GM12878 (cell line): ENCODE data around the gene SPTBN2. TPM values are rescaled to one million over a fixed set of nuclear protein-coding genes. Genes with fewer than 3 reads are reported as not detected.

Experiments used
- CHD2 ChIP-seq: IDR thresholded peaks from 2 replicates; pipeline ENCODE4 v1.6.1; 2011; ENCODE audit warnings: low read depth, low read length, improper control_type of control experiment, borderline replicate concordance
- CHD4 ChIP-seq: fragments of 200-600 bp; sonication (generic); IDR thresholded peaks from 2 replicates; pipeline ENCODE4 v1.6.1; 2016; ENCODE audit warnings: mild to moderate bottlenecking
- DPF2 ChIP-seq: fragments of 450-650 bp; IDR thresholded peaks from 2 replicates; pipeline ENCODE4 v1.6.1; 2017; ENCODE audit warnings: mild to moderate bottlenecking
- EED ChIP-seq: sonication (generic); IDR thresholded peaks from 2 replicates; pipeline ENCODE4 v1.6.1; 2016; ENCODE audit warnings: antibody characterized with exemption, low read depth
- EP300 ChIP-seq, 2 experiments: fragments of 150-350 bp in 1 of 2; IDR thresholded peaks; 2 replicates each; pipeline ENCODE4 v1.6.1; 2011 to 2012; ENCODE audit warnings: low read depth in 2 of 2, low read length in 2 of 2, borderline replicate concordance in 1 of 2, improper control_type of control experiment in 1 of 2, inconsistent platforms in 1 of 2; ENCODE audit not compliant: control insufficient read depth in 1 of 2
- ESRRA ChIP-seq: IDR thresholded peaks from 2 replicates; pipeline ENCODE4 v1.6.1; 2012; ENCODE audit warnings: mild to moderate bottlenecking, low read length, improper control_type of control experiment
- FOXK2 ChIP-seq: fragments of 450-650 bp; IDR thresholded peaks from 2 replicates; pipeline ENCODE4 v1.6.1; 2017; ENCODE audit warnings: mild to moderate bottlenecking, moderate library complexity
- JUNB ChIP-seq: IDR thresholded peaks from 2 replicates; pipeline ENCODE4 v1.6.1; 2016; ENCODE audit warnings: antibody characterized with exemption, mild to moderate bottlenecking
- KLF5 ChIP-seq: fragments of 450-650 bp; IDR thresholded peaks from 2 replicates; pipeline ENCODE4 v1.6.1; 2014; ENCODE audit warnings: mild to moderate bottlenecking; ENCODE audit not compliant: partially characterized antibody
- NR2C2 ChIP-seq: IDR thresholded peaks from 2 replicates; pipeline ENCODE4 v1.6.1; 2011; ENCODE audit warnings: borderline replicate concordance, low read depth; ENCODE audit not compliant: control insufficient read depth, insufficient read length
- POLR2A ChIP-seq: IDR thresholded peaks from 2 replicates; pipeline ENCODE4 v1.6.1; 2011; ENCODE audit warnings: low read depth, mild to moderate bottlenecking, low read length
- SMAD1 ChIP-seq: fragments of 450-650 bp; IDR thresholded peaks from 2 replicates; pipeline ENCODE4 v1.6.1; 2018; ENCODE audit warnings: mild to moderate bottlenecking, low read depth; ENCODE audit not compliant: partially characterized antibody
- SREBF1 ChIP-seq: IDR thresholded peaks from 2 replicates; pipeline ENCODE4 v1.6.1; 2012; ENCODE audit warnings: mild to moderate bottlenecking, low read length
- ZNF274 ChIP-seq: IDR thresholded peaks from one replicate; pipeline ENCODE4 v1.8.0; 2011; ENCODE audit not compliant: insufficient read length, insufficient read depth
- polyA plus RNA-seq, 11 experiments: library from polyadenylated mRNA; depleted of rRNA in 4 of 11; unstranded in 6 of 11; stranded (reverse) in 5 of 11; fragments of >200 nt; fragmentation: Nextera tagmentation in 4 of 11; fragmentation: Illumina TruSeq in 1 of 11; extraction: Ambion mirVana in 4 of 11; extraction: Trizol in 1 of 11; gene quantifications; 1 replicate in 1 of 11; 2 replicates in 10 of 11; pipeline versions ENCODE4 v1.2.1 to v1.2.3, GENCODE V29; 2011 to 2016; ENCODE audit warnings: inconsistent platforms in 2 of 11, missing spikeins in 2 of 11, low read depth in 1 of 11
- total RNA-seq, 4 experiments: library from RNA; depleted of rRNA in 3 of 4; stranded (reverse); fragments of >200 nt in 3 of 4; fragmentation: Illumina TruSeq in 1 of 4; extraction: Trizol in 1 of 4; gene quantifications; 2 replicates each; pipeline versions ENCODE4 v1.2.1 to v1.2.3, GENCODE V29; 2013 to 2021
- TF ChIP-seq, protein P1 (sequence below): fragments of 450-650 bp; formaldehyde crosslinking; IDR thresholded peaks from 2 replicates; pipeline ENCODE4 v1.4.0; 2020; ENCODE audit warnings: mild to moderate bottlenecking, moderate library complexity
- TF ChIP-seq, protein P2 (sequence below): fragments of 450-650 bp; formaldehyde crosslinking; IDR thresholded peaks from 2 replicates; pipeline ENCODE4 v1.4.0; 2022; ENCODE audit warnings: mild to moderate bottlenecking, moderate library complexity
- TF ChIP-seq, protein P3 (sequence below): IDR thresholded peaks from 2 replicates; pipeline ENCODE4 v1.6.1; 2012; ENCODE audit warnings: low read length, inconsistent platforms
- TF ChIP-seq, protein P4 (sequence below): IDR thresholded peaks from 2 replicates; pipeline ENCODE4 v1.6.1; 2012; ENCODE audit warnings: mild to moderate bottlenecking, low read depth, low read length

Gene SPTBN2
- total and polyA plus RNA-seq, 10 of the 15 experiments (the other 5 are each of a cell fraction or from before 2014, with no cell fraction given), result 0.38 to 1.0 (median 0.69) TPM; not detected in 5

DNA sequence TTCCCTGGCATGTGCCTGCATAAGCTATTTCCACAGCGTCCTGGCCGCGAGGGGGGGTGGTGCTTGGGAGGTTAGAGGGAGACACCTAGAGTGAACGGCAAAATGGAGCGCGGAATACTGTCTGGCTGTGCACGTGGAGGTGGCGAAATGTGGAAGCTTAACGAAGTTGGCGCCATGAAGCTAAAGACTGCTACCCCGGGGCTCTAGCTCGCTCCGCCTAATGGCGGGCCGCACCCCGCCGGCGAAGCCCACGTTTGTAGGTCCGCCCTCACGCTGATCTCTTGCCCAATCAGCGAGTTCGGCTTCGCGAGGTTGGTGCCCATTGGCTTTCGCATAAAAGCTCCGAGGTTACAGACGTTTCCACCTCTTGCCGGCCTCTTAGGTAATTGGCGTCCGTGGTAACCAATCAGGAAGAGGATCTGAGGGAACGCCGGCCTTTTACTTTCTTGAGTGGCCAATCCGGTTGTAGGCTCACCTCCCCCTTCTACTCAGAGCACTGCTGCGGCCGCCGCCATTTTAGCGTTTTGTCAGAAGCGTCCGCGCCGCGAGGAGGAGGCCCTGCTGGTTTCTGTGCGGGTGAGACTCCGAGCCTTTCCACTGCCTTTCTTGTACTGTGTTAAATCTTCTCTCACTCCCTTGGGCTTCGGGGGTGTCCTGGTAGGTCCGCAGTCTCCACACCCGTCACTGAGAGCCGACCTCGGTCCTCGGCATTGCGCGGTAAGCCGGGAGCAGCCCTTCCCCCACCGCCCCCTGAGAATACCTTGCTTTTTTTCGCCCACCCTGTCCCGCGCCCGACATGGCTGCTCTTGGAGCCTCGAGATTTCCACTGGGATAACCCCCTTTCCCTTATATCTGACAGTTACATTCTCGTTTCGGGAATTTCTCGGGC lies 90.6 kb downstream of the SPTBN2 start, which contains the start of gene RBM4 (continued):
- TF ChIP-seq, protein P1, sequence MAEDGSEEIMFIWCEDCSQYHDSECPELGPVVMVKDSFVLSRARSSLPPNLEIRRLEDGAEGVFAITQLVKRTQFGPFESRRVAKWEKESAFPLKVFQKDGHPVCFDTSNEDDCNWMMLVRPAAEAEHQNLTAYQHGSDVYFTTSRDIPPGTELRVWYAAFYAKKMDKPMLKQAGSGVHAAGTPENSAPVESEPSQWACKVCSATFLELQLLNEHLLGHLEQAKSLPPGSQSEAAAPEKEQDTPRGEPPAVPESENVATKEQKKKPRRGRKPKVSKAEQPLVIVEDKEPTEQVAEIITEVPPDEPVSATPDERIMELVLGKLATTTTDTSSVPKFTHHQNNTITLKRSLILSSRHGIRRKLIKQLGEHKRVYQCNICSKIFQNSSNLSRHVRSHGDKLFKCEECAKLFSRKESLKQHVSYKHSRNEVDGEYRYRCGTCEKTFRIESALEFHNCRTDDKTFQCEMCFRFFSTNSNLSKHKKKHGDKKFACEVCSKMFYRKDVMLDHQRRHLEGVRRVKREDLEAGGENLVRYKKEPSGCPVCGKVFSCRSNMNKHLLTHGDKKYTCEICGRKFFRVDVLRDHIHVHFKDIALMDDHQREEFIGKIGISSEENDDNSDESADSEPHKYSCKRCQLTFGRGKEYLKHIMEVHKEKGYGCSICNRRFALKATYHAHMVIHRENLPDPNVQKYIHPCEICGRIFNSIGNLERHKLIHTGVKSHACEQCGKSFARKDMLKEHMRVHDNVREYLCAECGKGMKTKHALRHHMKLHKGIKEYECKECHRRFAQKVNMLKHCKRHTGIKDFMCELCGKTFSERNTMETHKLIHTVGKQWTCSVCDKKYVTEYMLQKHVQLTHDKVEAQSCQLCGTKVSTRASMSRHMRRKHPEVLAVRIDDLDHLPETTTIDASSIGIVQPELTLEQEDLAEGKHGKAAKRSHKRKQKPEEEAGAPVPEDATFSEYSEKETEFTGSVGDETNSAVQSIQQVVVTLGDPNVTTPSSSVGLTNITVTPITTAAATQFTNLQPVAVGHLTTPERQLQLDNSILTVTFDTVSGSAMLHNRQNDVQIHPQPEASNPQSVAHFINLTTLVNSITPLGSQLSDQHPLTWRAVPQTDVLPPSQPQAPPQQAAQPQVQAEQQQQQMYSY (CRISPR knock-in tag), result no peak
- TF ChIP-seq KLF5 (no peak), CHD4 (no peak), SMAD1 (peak; percentile 70), ESRRA (no peak), JUNB (no peak), POLR2A (peak; percentile 93), CHD2 (peak; percentile 93), FOXK2 (no peak), ZNF274 (no peak), SREBF1 (no peak), EED (no peak), DPF2 (peak; percentile 94), EP300 (IDR thresholded peaks at IDR 0.05; ENCODE audit: borderline replicate concordance in 1 of 2, control insufficient read depth in 1 of 2, low read depth in 2 of 2, low read length in 2 of 2) (no peak), NR2C2 (no peak)
- TF ChIP-seq, protein P2, sequence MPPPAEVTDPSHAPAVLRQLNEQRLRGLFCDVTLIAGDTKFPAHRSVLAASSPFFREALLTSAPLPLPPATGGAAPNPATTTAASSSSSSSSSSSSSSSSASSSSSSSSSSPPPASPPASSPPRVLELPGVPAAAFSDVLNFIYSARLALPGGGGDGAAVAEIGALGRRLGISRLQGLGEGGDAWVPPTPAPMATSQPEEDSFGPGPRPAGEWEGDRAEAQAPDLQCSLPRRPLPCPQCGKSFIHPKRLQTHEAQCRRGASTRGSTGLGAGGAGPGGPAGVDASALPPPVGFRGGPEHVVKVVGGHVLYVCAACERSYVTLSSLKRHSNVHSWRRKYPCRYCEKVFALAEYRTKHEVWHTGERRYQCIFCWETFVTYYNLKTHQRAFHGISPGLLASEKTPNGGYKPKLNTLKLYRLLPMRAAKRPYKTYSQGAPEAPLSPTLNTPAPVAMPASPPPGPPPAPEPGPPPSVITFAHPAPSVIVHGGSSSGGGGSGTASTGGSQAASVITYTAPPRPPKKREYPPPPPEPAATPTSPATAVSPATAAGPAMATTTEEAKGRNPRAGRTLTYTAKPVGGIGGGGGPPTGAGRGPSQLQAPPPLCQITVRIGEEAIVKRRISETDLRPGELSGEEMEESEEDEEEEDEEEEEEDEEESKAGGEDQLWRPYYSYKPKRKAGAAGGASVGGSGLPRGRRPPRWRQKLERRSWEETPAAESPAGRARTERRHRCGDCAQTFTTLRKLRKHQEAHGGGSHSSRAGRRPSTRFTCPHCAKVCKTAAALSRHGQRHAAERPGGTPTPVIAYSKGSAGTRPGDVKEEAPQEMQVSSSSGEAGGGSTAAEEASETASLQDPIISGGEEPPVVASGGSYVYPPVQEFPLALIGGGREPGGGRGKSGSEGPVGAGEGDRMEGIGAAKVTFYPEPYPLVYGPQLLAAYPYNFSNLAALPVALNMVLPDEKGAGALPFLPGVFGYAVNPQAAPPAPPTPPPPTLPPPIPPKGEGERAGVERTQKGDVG (CRISPR knock-in tag), result no peak
- TF ChIP-seq, protein P3, sequence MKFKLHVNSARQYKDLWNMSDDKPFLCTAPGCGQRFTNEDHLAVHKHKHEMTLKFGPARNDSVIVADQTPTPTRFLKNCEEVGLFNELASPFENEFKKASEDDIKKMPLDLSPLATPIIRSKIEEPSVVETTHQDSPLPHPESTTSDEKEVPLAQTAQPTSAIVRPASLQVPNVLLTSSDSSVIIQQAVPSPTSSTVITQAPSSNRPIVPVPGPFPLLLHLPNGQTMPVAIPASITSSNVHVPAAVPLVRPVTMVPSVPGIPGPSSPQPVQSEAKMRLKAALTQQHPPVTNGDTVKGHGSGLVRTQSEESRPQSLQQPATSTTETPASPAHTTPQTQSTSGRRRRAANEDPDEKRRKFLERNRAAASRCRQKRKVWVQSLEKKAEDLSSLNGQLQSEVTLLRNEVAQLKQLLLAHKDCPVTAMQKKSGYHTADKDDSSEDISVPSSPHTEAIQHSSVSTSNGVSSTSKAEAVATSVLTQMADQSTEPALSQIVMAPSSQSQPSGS, result peak; percentile 37; the same call in 1 of the 2 replicates
- TF ChIP-seq, protein P4, sequence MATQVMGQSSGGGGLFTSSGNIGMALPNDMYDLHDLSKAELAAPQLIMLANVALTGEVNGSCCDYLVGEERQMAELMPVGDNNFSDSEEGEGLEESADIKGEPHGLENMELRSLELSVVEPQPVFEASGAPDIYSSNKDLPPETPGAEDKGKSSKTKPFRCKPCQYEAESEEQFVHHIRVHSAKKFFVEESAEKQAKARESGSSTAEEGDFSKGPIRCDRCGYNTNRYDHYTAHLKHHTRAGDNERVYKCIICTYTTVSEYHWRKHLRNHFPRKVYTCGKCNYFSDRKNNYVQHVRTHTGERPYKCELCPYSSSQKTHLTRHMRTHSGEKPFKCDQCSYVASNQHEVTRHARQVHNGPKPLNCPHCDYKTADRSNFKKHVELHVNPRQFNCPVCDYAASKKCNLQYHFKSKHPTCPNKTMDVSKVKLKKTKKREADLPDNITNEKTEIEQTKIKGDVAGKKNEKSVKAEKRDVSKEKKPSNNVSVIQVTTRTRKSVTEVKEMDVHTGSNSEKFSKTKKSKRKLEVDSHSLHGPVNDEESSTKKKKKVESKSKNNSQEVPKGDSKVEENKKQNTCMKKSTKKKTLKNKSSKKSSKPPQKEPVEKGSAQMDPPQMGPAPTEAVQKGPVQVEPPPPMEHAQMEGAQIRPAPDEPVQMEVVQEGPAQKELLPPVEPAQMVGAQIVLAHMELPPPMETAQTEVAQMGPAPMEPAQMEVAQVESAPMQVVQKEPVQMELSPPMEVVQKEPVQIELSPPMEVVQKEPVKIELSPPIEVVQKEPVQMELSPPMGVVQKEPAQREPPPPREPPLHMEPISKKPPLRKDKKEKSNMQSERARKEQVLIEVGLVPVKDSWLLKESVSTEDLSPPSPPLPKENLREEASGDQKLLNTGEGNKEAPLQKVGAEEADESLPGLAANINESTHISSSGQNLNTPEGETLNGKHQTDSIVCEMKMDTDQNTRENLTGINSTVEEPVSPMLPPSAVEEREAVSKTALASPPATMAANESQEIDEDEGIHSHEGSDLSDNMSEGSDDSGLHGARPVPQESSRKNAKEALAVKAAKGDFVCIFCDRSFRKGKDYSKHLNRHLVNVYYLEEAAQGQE, result no peak
